DMS 273 treated with DMSO at 0.1 percent for 48 hours (cell line): ENCODE results near the gene AGBL5.

Source experiments
- DNase-seq: peaks from one replicate; lab custom pipeline; 2025; lab: John Stamatoyannopoulos, UW

Gene AGBL5

GRCh38 chr2:27023740-27024139 is 27.7 kb upstream of the AGBL5 start:
- no peak for DNase-seq

- no peak for DNase-seq
Observed at GRCh38 chr2:27024188-27024587, 27.3 kb upstream of the AGBL5 start.

GRCh38 chr2:27024812-27025211 is 26.7 kb upstream of the AGBL5 start:
- DNase-seq: no peak

GRCh38 chr2:27025281-27025800 is 26.1 kb upstream of the AGBL5 start:
- DNase-seq: no peak

GRCh38 chr2:27025861-27026851 is 25.3 kb upstream of the AGBL5 start:
- no peak for DNase-seq

GRCh38 chr2:27027211-27027651 is 24.2 kb upstream of the AGBL5 start:
- no peak for DNase-seq

GRCh38 chr2:27029051-27029450 is 22.4 kb upstream of the AGBL5 start:
- DNase-seq: no peak

- peak; percentile 49 for DNase-seq
Observed at GRCh38 chr2:27032495-27033252, 18.8 kb upstream of the AGBL5 start, which contains the start of gene TMEM214. TSS of gene TMEM214 (plus strand) at chr2:27032965. CDS start at chr2:27033016, 51 bp downstream.

- DNase-seq: no peak
Observed at GRCh38 chr2:27033253-27033852, 18.1 kb upstream of the AGBL5 start.

- DNase-seq: no peak
Observed at GRCh38 chr2:27038012-27038411, 13.5 kb upstream of the AGBL5 start.

- no peak for DNase-seq
Observed at GRCh38 chr2:27038631-27039339, 12.7 kb upstream of the AGBL5 start.

- DNase-seq: no peak
Observed at GRCh38 chr2:27039426-27039825, 12.0 kb upstream of the AGBL5 start.

GRCh38 chr2:27039871-27040270 is 11.6 kb upstream of the AGBL5 start:
- no peak for DNase-seq

GRCh38 chr2:27040282-27040681 is 11.2 kb upstream of the AGBL5 start:
- DNase-seq: no peak

- no peak for DNase-seq
Observed at GRCh38 chr2:27041752-27042151, 9.7 kb upstream of the AGBL5 start.

- no peak for DNase-seq
Observed at GRCh38 chr2:27042159-27042661, 9.3 kb upstream of the AGBL5 start.

GRCh38 chr2:27042985-27043634 is 8.4 kb upstream of the AGBL5 start:
- DNase-seq: no peak

GRCh38 chr2:27049422-27050280 is 1.8 kb upstream of the AGBL5 start:
- no peak for DNase-seq

GRCh38 chr2:27050281-27050995 is 1.0 kb upstream of the AGBL5 start:
- DNase-seq: peak; percentile 94
